Activated CD4-positive, alpha-beta T cell treated with anti-CD3 and anti-CD28 coated beads, Interleukin-2, amount 10 ng/mL, durations not matched to agents 24 days and 14 days (primary cell): ENCODE results near the gene EMID1. TPM values are rescaled to one million over a fixed set of nuclear protein-coding genes. Genes with fewer than 3 reads are reported as not detected.
"Not testable (repeated sequence)": the region's sequence is repeated elsewhere in the genome, so short reads cannot be mapped to it uniquely, and the experiment has no call there.

Source experiments
- DNase-seq: peaks from one replicate; pipeline ENCODE4 v3.0.0; 2022
- H3K27ac Mint-ChIP-seq: one replicate; pipeline ENCODE4 v1.8.0; 2022; ENCODE audit warnings: mild to moderate bottlenecking, mixed read lengths
- H3K27me3 Mint-ChIP-seq: one replicate; pipeline ENCODE4 v1.8.0; 2022; ENCODE audit warnings: mixed read lengths
- H3K36me3 Mint-ChIP-seq: one replicate; pipeline ENCODE4 v1.8.0; 2022; ENCODE audit warnings: low read depth, mild to moderate bottlenecking, mixed read lengths
- H3K4me1 Mint-ChIP-seq: one replicate; pipeline ENCODE4 v1.8.0; 2021; ENCODE audit warnings: mixed read lengths
- H3K4me3 Mint-ChIP-seq: one replicate; pipeline ENCODE4 v1.8.0; 2022; ENCODE audit warnings: mild to moderate bottlenecking, moderate library complexity, mixed read lengths
- H3K9me3 Mint-ChIP-seq: one replicate; pipeline ENCODE4 v1.8.0; 2021; ENCODE audit warnings: mixed read lengths
- intact Hi-C: fragments of 100-400 bp; cut with micrococcal nuclease; formaldehyde crosslinking; loops from one replicate; pipeline ENCODE4 v1.15.1; 2023
- total RNA-seq: library from RNA; stranded (reverse); gene quantifications from 2 replicates; pipeline ENCODE4 v1.2.3, GENCODE V29; 2022

Gene EMID1
- total RNA-seq, 1 donor from 2014 or later = not detected

- H3K4me3 Mint-ChIP-seq, H3K27ac Mint-ChIP-seq, H3K36me3 Mint-ChIP-seq, H3K4me1 Mint-ChIP-seq, DNase-seq, H3K9me3 Mint-ChIP-seq, intact Hi-C loops: not testable (repeated sequence)
- H3K27me3 Mint-ChIP-seq = peaks cover 15% of the 10 kb centered on the region
These were observed 42.2 kb downstream of the EMID1 start for GRCh38 chr22:29247891-29248290.

GRCh38 chr22:29251265-29251664 is 45.6 kb downstream of the EMID1 start:
- peaks cover 5% of the 10 kb centered on the region for H3K27me3 Mint-ChIP-seq
- no peaks in the 10 kb centered on the region for H3K4me1 Mint-ChIP-seq
- H3K4me3 Mint-ChIP-seq = no peak overlapping the region
- intact Hi-C loops = no loop called here
- no peak overlapping the region for H3K27ac Mint-ChIP-seq
- H3K9me3 Mint-ChIP-seq = no peaks in the 10 kb centered on the region
- no peaks in the 10 kb centered on the region for H3K36me3 Mint-ChIP-seq
- no peak for DNase-seq

GRCh38 chr22:29251981-29252911 is 46.5 kb downstream of the EMID1 start:
- no peak for DNase-seq
- Mint-ChIP-seq H3K27ac (no peak overlapping the region), H3K9me3 (no peaks in the 10 kb centered on the region), H3K36me3 (no peaks in the 10 kb centered on the region), H3K4me1 (no peaks in the 10 kb centered on the region), H3K27me3 (peaks cover 3% of the 10 kb centered on the region), H3K4me3 (no peak overlapping the region)
- intact Hi-C loops = no loop called here

GRCh38 chr22:29253561-29254285 is 48.0 kb downstream of the EMID1 start:
- Mint-ChIP-seq H3K27me3 (peaks cover 3% of the 10 kb centered on the region), H3K4me1 (peaks cover 4% of the 10 kb centered on the region), H3K36me3 (no peaks in the 10 kb centered on the region), H3K27ac (no peak overlapping the region), H3K4me3 (no peak overlapping the region), H3K9me3 (no peaks in the 10 kb centered on the region)
- no peak for DNase-seq
- intact Hi-C loops = no loop called here

- no peak for DNase-seq
- H3K9me3 Mint-ChIP-seq = no peaks in the 10 kb centered on the region
- intact Hi-C loops = no loop called here
- no peak overlapping the region for H3K27ac Mint-ChIP-seq
- no peak overlapping the region for H3K4me3 Mint-ChIP-seq
- H3K36me3 Mint-ChIP-seq = no peaks in the 10 kb centered on the region
- H3K4me1 Mint-ChIP-seq = peaks cover 4% of the 10 kb centered on the region
- peaks cover 3% of the 10 kb centered on the region for H3K27me3 Mint-ChIP-seq
These were observed 48.6 kb downstream of the EMID1 start for GRCh38 chr22:29254286-29254660.

GRCh38 chr22:29255064-29255621 is 49.4 kb downstream of the EMID1 start:
- H3K4me1 Mint-ChIP-seq = peaks cover 4% of the 10 kb centered on the region
- H3K4me3 Mint-ChIP-seq = no peak overlapping the region
- H3K27me3 Mint-ChIP-seq = peaks cover 3% of the 10 kb centered on the region
- no peak overlapping the region for H3K27ac Mint-ChIP-seq
- DNase-seq = no peak
- no peaks in the 10 kb centered on the region for H3K9me3 Mint-ChIP-seq
- no peaks in the 10 kb centered on the region for H3K36me3 Mint-ChIP-seq
- intact Hi-C loops = no loop called here

- intact Hi-C loops = no loop called here
- Mint-ChIP-seq H3K36me3 (no peaks in the 10 kb centered on the region), H3K4me1 (peaks cover 4% of the 10 kb centered on the region)
These were observed 51.1 kb downstream of the EMID1 start for GRCh38 chr22:29256606-29257325.

GRCh38 chr22:29257751-29258181 is 52.1 kb downstream of the EMID1 start:
- H3K9me3 Mint-ChIP-seq = no peaks in the 10 kb centered on the region
- no peaks in the 10 kb centered on the region for H3K27me3 Mint-ChIP-seq
- no peak overlapping the region for H3K27ac Mint-ChIP-seq
- DNase-seq = no peak
- no peak overlapping the region for H3K4me3 Mint-ChIP-seq
- H3K36me3 Mint-ChIP-seq = no peaks in the 10 kb centered on the region
- intact Hi-C loops = no loop called here
- peaks cover 4% of the 10 kb centered on the region for H3K4me1 Mint-ChIP-seq

More at GRCh38 chr22:29256606-29257325, 51.1 kb downstream of the EMID1 start:
- H3K4me3 Mint-ChIP-seq = no peak overlapping the region
- H3K27ac Mint-ChIP-seq = no peak overlapping the region
- no peak for DNase-seq
- H3K9me3 Mint-ChIP-seq = no peaks in the 10 kb centered on the region
- H3K27me3 Mint-ChIP-seq = peaks cover 3% of the 10 kb centered on the region

GRCh38 chr22:29258407-29259252 is 52.9 kb downstream of the EMID1 start:
- Mint-ChIP-seq H3K9me3 (no peaks in the 10 kb centered on the region), H3K4me1 (peaks cover 4% of the 10 kb centered on the region), H3K27me3 (no peaks in the 10 kb centered on the region), H3K27ac (no peak overlapping the region), H3K36me3 (no peaks in the 10 kb centered on the region), H3K4me3 (no peak overlapping the region)
- DNase-seq = no peak
- intact Hi-C loops = no loop called here

GRCh38 chr22:29259253-29259899 is 53.7 kb downstream of the EMID1 start:
- H3K36me3 Mint-ChIP-seq = peaks cover 2% of the 10 kb centered on the region
- H3K4me1 Mint-ChIP-seq = peaks cover 4% of the 10 kb centered on the region
- H3K9me3 Mint-ChIP-seq = no peaks in the 10 kb centered on the region
- no peak overlapping the region for H3K27ac Mint-ChIP-seq
- intact Hi-C loops = no loop called here
- H3K4me3 Mint-ChIP-seq = no peak overlapping the region
- H3K27me3 Mint-ChIP-seq = no peaks in the 10 kb centered on the region
- no peak for DNase-seq

GRCh38 chr22:29260031-29260560 is 54.4 kb downstream of the EMID1 start:
- intact Hi-C loops = no loop called here
- no peak overlapping the region for H3K27ac Mint-ChIP-seq
- no peak overlapping the region for H3K4me3 Mint-ChIP-seq
- H3K9me3 Mint-ChIP-seq = no peaks in the 10 kb centered on the region
- no peak for DNase-seq
- H3K36me3 Mint-ChIP-seq = peaks cover 5% of the 10 kb centered on the region
- H3K27me3 Mint-ChIP-seq = no peaks in the 10 kb centered on the region
- H3K4me1 Mint-ChIP-seq = peaks cover 4% of the 10 kb centered on the region

- Mint-ChIP-seq H3K36me3 (peaks cover 5% of the 10 kb centered on the region), H3K4me1 (peaks cover 4% of the 10 kb centered on the region), H3K27me3 (no peaks in the 10 kb centered on the region), H3K27ac (no peak overlapping the region), H3K4me3 (no peak overlapping the region), H3K9me3 (no peaks in the 10 kb centered on the region)
- DNase-seq = no peak
- intact Hi-C loops = no loop called here
These were observed 55.1 kb downstream of the EMID1 start for GRCh38 chr22:29260601-29261315.
